CD4-positive, alpha-beta T cell treated with Interleukin-17A for 4 hours (primary cell): ENCODE results near the gene ZNF469.
"Not testable (repeated sequence)": the region's sequence is repeated elsewhere in the genome, so short reads cannot be mapped to it uniquely, and the experiment has no call there.

Experiments used
- DNase-seq: peaks from one replicate; pipeline ENCODE4 v3.0.0-alpha.2; 2020; ENCODE audit warnings: mixed read lengths

Gene ZNF469

DNA sequence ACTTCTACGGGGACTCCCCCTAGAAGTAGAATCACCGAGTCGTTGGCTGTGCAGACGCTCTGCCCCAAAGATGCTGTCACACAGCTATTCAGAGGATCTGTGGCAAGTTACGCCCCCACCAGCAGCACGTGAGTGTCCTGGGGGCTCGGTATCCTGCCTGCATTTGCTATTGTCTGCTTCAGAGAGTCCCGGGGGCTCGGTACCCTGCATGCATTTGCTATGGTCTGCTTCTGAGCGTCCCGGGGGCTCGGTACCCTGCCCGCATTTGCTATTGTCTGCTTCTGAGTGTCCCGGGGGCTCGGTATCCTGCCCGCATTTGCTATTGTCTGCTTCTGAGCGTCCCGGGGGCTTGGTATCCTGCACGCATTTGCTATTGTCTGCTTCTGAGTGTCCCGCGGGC, 23.8 kb upstream of the ZNF469 start:
- no peak for DNase-seq

GRCh38 chr16:88360401-88360800, 22.4 kb upstream of the ZNF469 start:
- not testable (repeated sequence) for DNase-seq

DNA sequence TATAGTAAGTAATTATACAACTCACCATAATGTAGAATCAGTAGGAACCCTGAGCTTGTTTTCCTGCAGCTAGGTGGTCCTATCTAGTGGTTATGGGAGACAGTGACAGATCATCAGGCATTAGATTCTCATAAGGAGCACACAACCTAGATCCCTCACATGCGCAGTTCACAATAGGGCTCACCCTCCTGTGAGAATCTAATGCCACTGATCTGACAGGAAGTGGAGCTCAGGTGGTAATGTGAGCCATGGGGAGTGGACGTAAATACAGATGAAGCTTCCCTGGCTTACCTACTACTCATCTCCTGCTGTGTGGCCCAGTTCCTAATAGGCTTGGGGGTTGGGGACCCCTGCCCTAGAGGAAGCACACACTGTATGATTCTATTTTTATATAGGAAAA, 21.8 kb upstream of the ZNF469 start:
- no peak for DNase-seq

GRCh38 chr16:88361775-88362174, 21.0 kb upstream of the ZNF469 start:
- no peak for DNase-seq

DNA sequence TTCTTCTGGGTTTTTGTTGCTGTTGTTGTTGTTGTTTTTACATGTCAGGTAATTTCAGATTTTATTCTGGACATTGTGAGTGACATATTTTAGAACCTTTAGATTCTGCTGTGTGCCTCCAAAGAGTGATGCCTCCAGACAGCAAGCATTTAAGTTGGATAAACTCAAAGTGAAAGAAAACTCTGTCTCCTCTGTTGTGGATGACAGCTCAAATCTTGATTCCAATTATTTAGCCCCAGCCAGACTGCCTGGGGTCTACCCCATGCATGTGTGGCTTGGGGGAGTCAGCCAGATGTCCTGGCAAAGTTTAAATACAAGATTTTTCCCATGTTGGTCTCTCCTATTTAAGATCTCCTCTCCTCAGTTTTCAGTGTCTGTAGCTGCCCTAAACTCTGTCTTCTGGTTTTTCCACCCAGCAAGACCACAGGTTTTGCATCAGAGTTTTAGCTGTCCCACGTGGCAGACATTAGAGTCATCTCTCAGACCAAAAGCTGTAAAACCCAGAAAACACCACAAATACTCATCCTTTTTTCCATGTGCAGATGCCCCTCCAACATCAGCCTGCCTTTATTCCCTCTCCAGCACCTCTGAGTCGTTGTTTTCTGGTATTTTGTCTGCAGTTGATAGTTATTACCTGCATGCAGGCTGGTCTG, 19.4 kb upstream of the ZNF469 start:
- no peak for DNase-seq

DNA sequence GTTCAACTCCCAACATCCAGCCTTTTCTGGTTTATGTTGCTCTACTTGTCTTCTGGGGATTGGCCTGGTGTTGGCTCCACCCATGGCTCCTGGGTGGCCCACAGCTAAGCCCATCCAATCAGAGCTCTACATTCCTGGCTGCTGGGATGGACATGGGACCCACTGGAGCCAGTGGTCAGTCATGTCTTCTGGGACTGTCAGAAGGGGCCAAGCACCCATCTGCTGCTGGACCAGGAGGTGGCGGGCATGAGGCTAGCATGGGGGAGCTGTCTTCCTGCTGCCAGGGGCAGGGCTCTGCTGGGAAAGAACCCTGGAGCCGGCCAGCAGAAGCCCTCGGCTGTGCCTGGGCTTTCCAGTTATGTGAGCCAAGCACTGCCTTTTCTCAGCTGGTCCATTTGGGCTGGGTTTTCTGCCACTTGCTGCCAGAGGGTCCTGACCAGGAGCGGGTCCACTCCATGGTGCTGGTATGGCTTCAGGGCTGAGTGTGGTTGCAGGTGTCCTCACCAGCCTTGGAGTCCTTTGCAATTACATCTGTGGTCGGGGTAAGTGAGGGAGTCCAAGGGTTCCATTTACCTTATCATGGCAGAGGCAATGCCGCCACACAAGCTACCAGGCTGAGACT, 17.4 kb upstream of the ZNF469 start:
- DNase-seq: no peak

- DNase-seq: no peak
Measured at GRCh38 chr16:88366032-88366703, 16.6 kb upstream of the ZNF469 start.

DNA sequence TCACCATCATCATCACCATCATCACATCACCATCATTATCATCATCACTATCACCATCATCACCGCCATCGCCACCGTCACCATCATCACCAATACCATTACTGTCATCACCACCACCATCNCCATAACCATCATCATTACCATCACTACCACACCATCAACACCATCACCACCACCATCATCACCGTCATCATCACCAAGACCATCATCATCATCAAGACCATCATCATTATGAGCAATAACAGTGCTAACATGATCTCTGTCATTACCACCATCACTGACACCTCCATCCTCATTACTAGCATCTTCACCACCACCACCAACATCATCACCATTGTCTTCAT, 16.1 kb upstream of the ZNF469 start:
- no peak for DNase-seq

DNA sequence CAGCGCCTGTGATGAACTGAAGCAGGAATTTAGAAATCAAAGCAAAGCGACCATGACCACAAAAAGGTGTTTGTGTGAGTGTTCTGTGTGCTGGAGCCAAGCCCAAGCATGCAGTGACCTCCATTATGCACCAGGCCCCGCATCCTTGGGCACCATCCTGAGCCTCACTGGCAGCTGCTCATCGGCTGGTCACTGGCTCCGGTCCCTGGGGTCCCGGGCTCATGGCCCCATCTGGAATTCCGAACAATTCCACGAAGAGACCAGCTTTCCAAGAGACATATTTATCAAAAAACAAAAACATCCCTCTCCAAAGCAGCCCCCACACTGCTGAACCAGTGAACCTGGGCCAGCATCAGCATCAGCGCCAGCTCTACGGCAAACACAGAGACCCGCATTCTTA, 15.2 kb upstream of the ZNF469 start:
- no peak for DNase-seq

DNA sequence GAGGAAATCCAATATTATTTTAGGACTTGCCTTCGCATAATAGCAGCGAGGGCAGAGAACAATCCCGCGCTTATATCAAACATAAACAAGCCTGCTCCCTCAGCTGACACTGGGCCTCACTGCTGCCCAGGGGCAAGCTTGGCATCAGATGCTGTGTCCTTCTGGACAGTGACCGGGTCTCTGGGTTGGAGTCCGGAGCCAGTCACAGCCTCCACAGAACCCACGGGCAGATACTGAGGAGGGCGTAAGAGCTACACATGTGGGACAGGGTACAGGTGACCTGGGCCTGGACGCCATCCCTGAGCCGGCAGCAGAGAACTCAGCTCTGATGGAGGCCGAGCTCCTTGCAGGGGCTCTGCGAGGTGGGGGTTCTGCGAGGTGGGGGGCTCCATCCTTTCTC, 14.7 kb upstream of the ZNF469 start:
- DNase-seq: no peak

- DNase-seq: no peak
Measured at GRCh38 chr16:88368994-88369393, 13.8 kb upstream of the ZNF469 start.

GRCh38 chr16:88369447-88370008, 13.2 kb upstream of the ZNF469 start:
- no peak for DNase-seq

DNA sequence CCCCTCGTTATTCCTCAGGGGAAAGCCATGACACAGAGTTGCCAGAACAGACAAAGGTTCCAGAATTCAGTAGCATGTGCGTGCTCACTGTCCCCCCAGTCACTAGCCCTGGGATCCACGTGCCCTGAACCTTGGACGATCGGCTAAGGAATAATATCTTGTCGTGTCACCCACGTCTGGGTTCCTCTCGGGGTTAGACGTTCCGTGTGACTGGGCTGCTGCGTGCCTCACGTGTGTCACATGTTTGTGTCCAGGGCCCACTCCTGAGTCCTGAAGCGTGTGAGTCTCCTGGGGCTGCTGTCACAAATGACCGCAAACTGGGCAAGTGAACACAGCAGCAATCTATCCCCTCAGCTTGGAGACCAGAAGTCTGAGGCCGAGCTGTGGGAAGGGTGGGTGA, 12.4 kb upstream of the ZNF469 start:
- no peak for DNase-seq

DNA sequence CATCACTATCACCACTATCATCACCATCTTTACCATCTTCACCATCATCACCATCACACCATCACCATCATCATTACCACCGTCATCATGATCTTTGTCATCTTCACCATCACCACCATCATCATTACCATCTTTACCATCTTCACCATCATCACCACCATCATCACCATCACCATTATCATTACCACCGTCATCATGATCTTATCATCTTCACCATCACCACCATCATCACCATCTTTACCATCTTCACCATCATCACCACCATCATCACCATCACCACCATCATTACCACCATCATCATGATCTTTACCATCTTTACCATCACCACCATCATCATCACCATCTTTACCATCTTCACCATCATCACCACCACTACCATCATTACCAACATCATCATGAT, 10.2 kb upstream of the ZNF469 start:
- DNase-seq: no peak

DNA sequence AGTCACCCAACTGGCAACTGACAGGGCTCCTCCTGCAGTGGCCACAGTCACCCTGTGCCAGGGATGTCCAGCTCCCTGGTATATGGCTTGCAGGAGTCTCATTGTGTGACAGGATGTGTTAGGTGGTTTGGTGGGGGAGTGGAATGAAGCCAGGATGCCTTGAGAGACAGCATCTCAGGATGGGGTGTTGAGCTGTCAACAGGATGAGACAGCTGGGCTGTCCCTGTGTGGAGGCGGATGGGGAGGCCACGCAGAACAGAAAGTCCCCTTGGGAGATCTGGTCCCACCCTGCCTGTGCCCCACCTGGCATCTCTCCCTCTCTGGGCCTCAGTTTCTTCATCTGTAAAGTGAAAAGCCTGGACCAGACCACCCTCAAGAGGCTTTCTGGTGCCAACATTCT, 9.5 kb upstream of the ZNF469 start:
- no peak for DNase-seq

DNA sequence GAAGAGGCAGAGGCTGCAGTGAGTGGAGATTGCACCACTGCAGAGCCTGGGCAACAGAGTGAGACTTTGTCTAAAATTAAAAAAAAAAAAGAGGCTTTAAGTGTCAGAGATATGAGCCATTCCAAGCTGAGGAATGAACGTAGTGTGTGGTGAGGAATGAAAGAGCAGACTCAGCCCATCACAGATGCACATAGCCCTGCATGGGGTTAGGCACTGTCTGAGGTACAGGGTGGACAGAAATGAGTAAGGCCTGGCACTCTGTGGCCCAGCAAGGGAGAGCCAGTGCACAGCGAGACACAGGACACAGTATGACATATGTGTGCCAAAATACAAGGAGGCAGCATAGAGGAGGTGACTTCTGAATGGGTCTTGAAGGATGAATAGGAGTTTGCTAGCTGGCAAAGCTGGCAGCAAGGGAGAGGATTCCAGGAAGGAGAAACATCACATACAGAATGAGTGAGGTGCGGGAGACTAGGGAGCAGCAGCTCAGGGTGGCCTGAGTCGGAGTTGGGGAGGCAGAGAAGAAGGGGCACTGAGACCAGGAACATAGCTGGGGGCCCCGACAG, 8.7 kb upstream of the ZNF469 start:
- DNase-seq: no peak

- no peak for DNase-seq
Measured at GRCh38 chr16:88374736-88375135, 8.0 kb upstream of the ZNF469 start.

DNA sequence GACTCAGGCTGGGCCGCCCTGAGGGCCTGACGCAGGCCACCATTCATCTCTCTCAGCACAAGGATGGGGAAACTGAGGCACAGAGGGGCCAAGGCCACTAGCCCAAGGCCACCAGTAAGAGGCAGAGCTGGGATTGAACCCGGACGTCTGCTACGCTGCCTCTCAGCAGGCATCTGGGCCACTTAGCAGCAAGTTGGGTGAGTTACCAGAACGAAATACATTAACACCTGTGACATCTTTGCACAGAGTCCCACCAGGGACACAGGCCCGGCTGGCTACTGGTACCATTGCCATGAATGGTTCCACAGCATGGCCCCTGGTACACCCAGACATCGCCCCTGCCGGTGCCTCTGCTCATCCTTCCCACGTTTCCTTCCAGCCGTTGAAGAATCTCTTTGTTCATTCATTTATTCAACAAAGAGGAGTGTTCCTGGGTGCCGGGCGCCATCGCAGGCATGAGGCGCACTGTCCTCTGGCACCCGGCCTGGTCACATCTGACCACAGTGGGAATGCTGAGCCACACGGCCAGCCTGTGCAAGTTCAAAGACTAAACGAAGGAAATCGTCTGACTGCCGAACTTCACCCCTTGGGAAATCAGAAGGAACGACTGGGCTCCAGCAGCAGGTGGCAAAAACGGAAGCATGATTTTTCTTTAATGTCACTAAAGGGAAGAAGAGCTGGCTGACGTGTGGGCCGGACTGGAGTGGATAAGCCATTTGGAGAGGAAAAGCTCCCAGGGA, 7.4 kb upstream of the ZNF469 start:
- no peak for DNase-seq

DNA sequence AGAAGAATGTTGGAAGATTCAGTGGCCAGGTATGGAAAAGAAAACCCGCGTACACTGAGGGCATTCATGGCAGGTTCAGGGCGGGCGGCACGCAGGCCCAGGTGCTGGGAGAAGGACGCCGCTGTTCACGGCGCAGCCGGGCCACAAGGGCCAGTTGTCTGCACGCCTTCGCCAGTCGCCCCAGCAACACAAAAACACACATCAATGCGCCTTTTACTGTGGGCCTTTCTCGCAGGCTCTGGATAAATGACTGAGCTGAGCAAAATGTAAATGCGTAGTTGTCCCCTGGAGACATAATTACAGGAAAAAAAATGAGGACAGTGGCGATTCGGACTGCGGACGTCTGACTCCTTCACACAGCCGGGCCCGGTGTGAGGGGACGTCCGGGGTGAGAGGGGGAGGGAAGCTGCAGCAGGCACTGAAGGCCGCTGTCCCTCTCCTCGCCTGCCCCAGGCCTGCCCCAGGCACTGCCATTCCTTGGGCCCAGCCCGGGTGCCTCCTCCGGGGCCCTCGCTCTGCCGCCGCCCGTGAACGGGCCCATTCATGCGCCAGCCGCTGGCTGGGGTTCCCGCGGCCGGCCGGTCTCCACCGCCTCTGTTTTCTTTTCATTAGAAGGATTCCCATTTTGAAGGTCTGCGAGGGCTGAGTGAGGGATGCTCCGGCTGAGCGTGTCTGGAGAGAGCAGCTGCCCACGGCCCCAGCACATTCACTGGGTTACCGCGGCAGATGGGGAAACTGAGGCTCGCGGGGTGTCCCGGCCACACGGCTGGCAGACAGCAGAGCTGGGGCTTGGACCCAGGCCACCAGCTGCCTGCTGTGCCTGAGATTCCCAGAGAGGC, 6.5 kb upstream of the ZNF469 start:
- DNase-seq: no peak

- DNase-seq: no peak
Measured at GRCh38 chr16:88376835-88377726, 5.7 kb upstream of the ZNF469 start.

DNA sequence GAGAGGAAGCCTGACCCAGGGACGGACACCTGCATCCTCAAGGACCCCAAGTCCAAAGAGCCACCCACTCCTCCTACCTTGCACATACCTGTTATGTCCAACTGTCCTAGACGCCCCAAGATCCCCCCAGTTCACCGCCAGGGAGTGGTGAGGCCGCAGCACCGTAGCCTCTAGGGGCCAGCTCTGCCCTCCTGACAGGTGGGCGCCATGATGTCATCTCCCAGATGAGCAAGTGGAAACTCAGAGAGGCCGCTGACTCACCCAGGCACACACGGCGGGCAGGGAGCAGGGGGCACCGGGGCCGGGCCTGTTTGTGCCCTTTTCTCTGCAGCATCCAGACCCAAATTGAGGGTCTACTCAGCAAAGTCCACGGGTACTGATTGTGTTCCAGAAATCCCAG, 4.8 kb upstream of the ZNF469 start:
- DNase-seq: no peak
